Right lobe of liver (tissue), 4 donors: ENCODE data around the gene CIDEB.

Source experiments
- CTCF ChIP-seq, 4 donors: fragments of 200-600 bp in 3 of 4; fragments of 450-650 bp in 1 of 4; IDR thresholded peaks; one replicate each; pipeline versions ENCODE4 v1.5.1 to v1.8.0; 2016 to 2022; ENCODE audit warnings: antibody characterized with exemption in 4 of 4, mild to moderate bottlenecking in 2 of 4
- POLR2A ChIP-seq: fragments of 450-650 bp; IDR thresholded peaks from one replicate; pipeline ENCODE4 v1.6.1; 2017; ENCODE audit warnings: antibody characterized with exemption, mild to moderate bottlenecking
- donor health status: DM: no; HTN: no; CAD: no.
- donor health status: DM: no; HTN: no; CAD: no.
- donor health status: DM: no; HTN: yes; CAD: no.

- TF ChIP-seq CTCF (IDR thresholded peaks at IDR 0.05) (no peak), POLR2A (no peak)
Measured at GRCh38 chr14:24347134-24347533, 39.4 kb upstream of the CIDEB start.
